Neuronal stem cell (in vitro differentiated cells): Measurements from ENCODE around the gene NELL1.

Source experiments
- DNase-seq: peaks from one replicate; pipeline ENCODE4 v3.0.0-alpha.2; 2013; ENCODE audit warnings: low spot score
- H2AFZ ChIP-seq: one replicate; pipeline ENCODE4 v1.6.1; 2013; ENCODE audit warnings: mild to moderate bottlenecking, low read length, inconsistent platforms
- H2AK5ac ChIP-seq: 2 replicates; pipeline ENCODE4 v1.6.1; 2013; ENCODE audit warnings: low read depth, mild to moderate bottlenecking, inconsistent platforms, low read length, moderate library complexity, mixed read lengths
- H2BK120ac ChIP-seq: 2 replicates; pipeline ENCODE4 v1.6.1; 2013; ENCODE audit warnings: low read depth, mild to moderate bottlenecking, inconsistent platforms, low read length, moderate library complexity, mixed read lengths
- H2BK12ac ChIP-seq: one replicate; pipeline ENCODE4 v1.6.1; 2013; ENCODE audit warnings: low read length, inconsistent platforms
- H2BK15ac ChIP-seq: 2 replicates; pipeline ENCODE4 v1.6.1; 2013; ENCODE audit warnings: mild to moderate bottlenecking, low read length, inconsistent platforms, mixed read lengths
- H2BK5ac ChIP-seq: one replicate; pipeline ENCODE4 v1.6.1; 2013; ENCODE audit warnings: inconsistent platforms, mild to moderate bottlenecking, low read length, moderate library complexity
- H3K14ac ChIP-seq: one replicate; pipeline ENCODE4 v1.6.1; 2013; ENCODE audit warnings: low read length, inconsistent platforms
- H3K18ac ChIP-seq: 2 replicates; pipeline ENCODE4 v1.6.1; 2013; ENCODE audit warnings: low read length, inconsistent platforms
- H3K23ac ChIP-seq: 2 replicates; pipeline ENCODE4 v1.6.1; 2013; ENCODE audit warnings: low read depth, mild to moderate bottlenecking, mixed read lengths, low read length, inconsistent platforms; ENCODE audit not compliant: poor library complexity
- H3K27ac ChIP-seq: replicated peaks from 3 replicates; pipeline ENCODE4 v1.5.1; 2013; ENCODE audit warnings: low read length, inconsistent platforms
- H3K27me3 ChIP-seq, 3 experiments: 2 replicates each; pipeline ENCODE4 v1.6.1; 2013; ENCODE audit warnings: low read length in 3 of 3, mild to moderate bottlenecking in 2 of 3, inconsistent platforms in 1 of 3, low read depth in 1 of 3, mixed read lengths in 1 of 3, moderate library complexity in 1 of 3; ENCODE audit not compliant: control insufficient read depth in 3 of 3, insufficient read depth in 3 of 3
- H3K36me3 ChIP-seq, 2 donors: replicated peaks in 1 of 2; 2 replicates each; pipeline ENCODE4 v1.6.1; 2013; ENCODE audit warnings: low read length in 2 of 2; ENCODE audit not compliant: control insufficient read depth in 2 of 2, insufficient read depth in 2 of 2
- H3K4ac ChIP-seq: 2 replicates; pipeline ENCODE4 v1.6.1; 2013; ENCODE audit warnings: inconsistent platforms, mild to moderate bottlenecking, low read length, moderate library complexity
- H3K4me1 ChIP-seq, 2 donors: 1 replicate in 1 of 2; 2 replicates in 1 of 2; pipeline ENCODE4 v1.6.1; 2013; ENCODE audit warnings: low read length in 2 of 2, low read depth in 1 of 2; ENCODE audit not compliant: control insufficient read depth in 2 of 2, insufficient read depth in 1 of 2
- H3K4me2 ChIP-seq: one replicate; pipeline ENCODE4 v1.6.1; 2013; ENCODE audit warnings: mild to moderate bottlenecking, low read length, inconsistent platforms; ENCODE audit not compliant: insufficient read depth, poor library complexity, severe bottlenecking
- H3K4me3 ChIP-seq, 2 donors: 2 replicates each; pipeline ENCODE4 v1.5.1; 2013; ENCODE audit warnings: low read length in 2 of 2, mild to moderate bottlenecking in 2 of 2, inconsistent platforms in 1 of 2, moderate library complexity in 1 of 2
- H3K79me1 ChIP-seq: one replicate; pipeline ENCODE4 v1.6.1; 2013; ENCODE audit warnings: low read depth, mild to moderate bottlenecking, inconsistent platforms, low read length, moderate library complexity
- H3K9ac ChIP-seq: one replicate; pipeline ENCODE4 v1.6.1; 2013; ENCODE audit warnings: mild to moderate bottlenecking, low read depth, low read length, inconsistent platforms; ENCODE audit not compliant: poor library complexity
- H3K9me3 ChIP-seq, 2 donors: replicated peaks in 1 of 2; 2 replicates each; pipeline versions ENCODE3 to v1.6.1; 2013; ENCODE audit warnings: low read length in 2 of 2, mild to moderate bottlenecking in 2 of 2, inconsistent platforms in 1 of 2, low read depth in 1 of 2, mixed read lengths in 1 of 2, moderate library complexity in 1 of 2; ENCODE audit not compliant: control insufficient read depth in 2 of 2, insufficient read depth in 1 of 2
- H4K8ac ChIP-seq: one replicate; pipeline ENCODE4 v1.6.1; 2013; ENCODE audit warnings: low read depth, mild to moderate bottlenecking, inconsistent platforms, low read length, moderate library complexity
- H4K91ac ChIP-seq: one replicate; pipeline ENCODE4 v1.6.1; 2013; ENCODE audit warnings: low read length, low read depth, mild to moderate bottlenecking, inconsistent platforms; ENCODE audit not compliant: poor library complexity
- WGBS, 2 donors: extraction: QIAGEN DNeasy Blood & Tissue Kit; methylation state at CpG; one replicate each; pipeline ENCODE4 v1.1.7; 2013; ENCODE audit warnings: missing lambda C conversion rate in 2 of 2, mixed read lengths in 1 of 2; ENCODE audit not compliant: insufficient read length in 2 of 2, insufficient replicate concordance in 1 of 2; ENCODE audit errors: extremely low coverage in 2 of 2; 5-methylcytosine and 5-hydroxymethylcytosine counted together

The NELL1 gene

GRCh38 chr11:21040630-21041029 lies 371.2 kb downstream of the NELL1 start:
- Histone ChIP-seq H3K14ac (no peak overlapping the region), H2AFZ (no peak overlapping the region), H3K23ac (no peak overlapping the region), H3K79me1 (no peaks in the 10 kb centered on the region), H2BK15ac (no peak overlapping the region), H3K9ac (no peak overlapping the region), H2BK120ac (no peak overlapping the region), H2BK12ac (no peak overlapping the region), H2BK5ac (no peak overlapping the region), H3K9me3 (no peaks in the 10 kb centered on the region), H3K4me2 (no peak overlapping the region), H4K91ac (no peak overlapping the region), H3K27ac (no peak overlapping the region), H3K4ac (no peak overlapping the region), H4K8ac (no peak overlapping the region), H3K18ac (no peak overlapping the region), H2AK5ac (no peak overlapping the region), H3K4me3 (no peak overlapping the region), H3K27me3 (no peaks in the 10 kb centered on the region), H3K36me3 (no peaks in the 10 kb centered on the region), H3K4me1 (no peaks in the 10 kb centered on the region)
- WGBS, 2 donors = no CpG with 5 or more reads among the region's 2 CpGs
- DNase-seq = no peak

GRCh38 chr11:21048626-21049025 lies 379.2 kb downstream of the NELL1 start:
- no CpG with 5 or more reads among the region's 5 CpGs for WGBS, 2 donors
- no peaks in the 10 kb centered on the region for H3K9me3 ChIP-seq
- no peak overlapping the region for H4K91ac ChIP-seq
- H3K4me1 ChIP-seq = peaks cover 0 to 4% of the 10 kb centered on the region in 2 donors
- no peak overlapping the region for H3K9ac ChIP-seq
- no peak overlapping the region for H3K4ac ChIP-seq
- no peak overlapping the region for H2BK120ac ChIP-seq
- H3K18ac ChIP-seq = no peak overlapping the region
- no peaks in the 10 kb centered on the region for H3K27me3 ChIP-seq
- no peak overlapping the region for H3K4me3 ChIP-seq
- H3K79me1 ChIP-seq = no peaks in the 10 kb centered on the region
- no peak overlapping the region for H2BK15ac ChIP-seq
- H3K36me3 ChIP-seq = no peaks in the 10 kb centered on the region
- H2AK5ac ChIP-seq = no peak overlapping the region
- H2BK12ac ChIP-seq = no peak overlapping the region
- H3K27ac ChIP-seq = no peak overlapping the region
- no peak overlapping the region for H3K4me2 ChIP-seq
- no peak overlapping the region for H3K14ac ChIP-seq
- no peak overlapping the region for H3K23ac ChIP-seq
- DNase-seq = no peak
- no peak overlapping the region for H2AFZ ChIP-seq
- H2BK5ac ChIP-seq = no peak overlapping the region
- no peak overlapping the region for H4K8ac ChIP-seq

- no CpG with 5 or more reads among the region's 1 CpG for WGBS, 2 donors
- no peak overlapping the region for H3K27ac ChIP-seq
- H3K23ac ChIP-seq = no peak overlapping the region
Measured at GRCh38 chr11:21053466-21053865, 384.1 kb downstream of the NELL1 start.

GRCh38 chr11:21056644-21057043 lies 387.3 kb downstream of the NELL1 start:
- H3K79me1 ChIP-seq = no peaks in the 10 kb centered on the region
- no peak for DNase-seq
- no peak overlapping the region for H4K8ac ChIP-seq
- H3K14ac ChIP-seq = no peak overlapping the region
- no peaks in the 10 kb centered on the region for H3K27me3 ChIP-seq
- H3K4ac ChIP-seq = no peak overlapping the region
- H3K27ac ChIP-seq = no peak overlapping the region
- no peak overlapping the region for H2BK5ac ChIP-seq
- H2BK15ac ChIP-seq = no peak overlapping the region
- H3K4me2 ChIP-seq = no peak overlapping the region
- H2BK12ac ChIP-seq = no peak overlapping the region
- no peak overlapping the region for H3K23ac ChIP-seq
- no peak overlapping the region for H3K9ac ChIP-seq
- no peak overlapping the region for H2AK5ac ChIP-seq
- H3K36me3 ChIP-seq = no peaks in the 10 kb centered on the region
- H3K9me3 ChIP-seq = no peaks in the 10 kb centered on the region
- no peak overlapping the region for H3K4me3 ChIP-seq
- H4K91ac ChIP-seq = no peak overlapping the region
- H2BK120ac ChIP-seq = no peak overlapping the region
- H3K4me1 ChIP-seq = peaks cover 0 to 2% of the 10 kb centered on the region in 2 donors
- no peak overlapping the region for H2AFZ ChIP-seq
- no peak overlapping the region for H3K18ac ChIP-seq

More at GRCh38 chr11:21053466-21053865, 384.1 kb downstream of the NELL1 start:
- Histone ChIP-seq H3K4me3 (no peak overlapping the region), H3K36me3 (no peaks in the 10 kb centered on the region), H3K79me1 (no peaks in the 10 kb centered on the region), H3K4me1 (peaks cover 0 to 3% of the 10 kb centered on the region in 2 donors), H3K9me3 (no peaks in the 10 kb centered on the region), H2BK12ac (no peak overlapping the region), H3K14ac (no peak overlapping the region), H3K27me3 (no peaks in the 10 kb centered on the region), H2BK15ac (no peak overlapping the region), H3K9ac (no peak overlapping the region), H4K91ac (no peak overlapping the region), H3K18ac (no peak overlapping the region), H3K4me2 (no peak overlapping the region), H2AFZ (no peak overlapping the region), H4K8ac (no peak overlapping the region), H3K4ac (no peak overlapping the region), H2AK5ac (no peak overlapping the region), H2BK5ac (no peak overlapping the region), H2BK120ac (no peak overlapping the region)
- DNase-seq = no peak
